H1 (cell line): ENCODE measurements around the gene DGCR8. TPM values are rescaled to one million over a fixed set of nuclear protein-coding genes. Genes with fewer than 3 reads are reported as not detected.

Experiments used
- BCL11A ChIP-seq, 2 experiments: IDR thresholded peaks; one replicate each; pipeline ENCODE4 v1.6.1; 2011; ENCODE audit warnings: low read depth in 2 of 2, low read length in 2 of 2, mild to moderate bottlenecking in 2 of 2
- BRCA1 ChIP-seq: IDR thresholded peaks from 2 replicates; pipeline ENCODE4 v1.6.1; 2012; ENCODE audit warnings: low read depth, low read length, improper control_type of control experiment
- CBX8 ChIP-seq: fragments of 300-800, 300-1000 bp; sonication (generic); IDR thresholded peaks from 2 replicates; pipeline ENCODE4 v1.7.1; 2016; ENCODE audit warnings: low read depth, low read length, borderline replicate concordance
- CHD2 ChIP-seq: IDR thresholded peaks from 2 replicates; pipeline ENCODE4 v1.6.1; 2012; ENCODE audit warnings: low read length, improper control_type of control experiment
- EGR1 ChIP-seq: IDR thresholded peaks from 2 replicates; pipeline ENCODE4 v1.6.1; 2011; ENCODE audit warnings: low read depth, low read length, borderline replicate concordance
- JUND ChIP-seq: IDR thresholded peaks from 2 replicates; pipeline ENCODE4 v1.6.1; 2011; ENCODE audit warnings: mild to moderate bottlenecking, improper control_type of control experiment, low read length
- KDM1A ChIP-seq: fragments of 200-600, 300-600 bp; sonication (generic); IDR thresholded peaks from 2 replicates; pipeline ENCODE4 v1.7.1; 2016; ENCODE audit warnings: mild to moderate bottlenecking, low read length, borderline replicate concordance
- RBBP5 ChIP-seq: IDR thresholded peaks from 2 replicates; pipeline ENCODE4 v1.7.1; 2012; ENCODE audit warnings: low read depth, mild to moderate bottlenecking, inconsistent platforms, low read length, moderate library complexity, borderline replicate concordance
- RFX5 ChIP-seq: IDR thresholded peaks from 2 replicates; pipeline ENCODE4 v1.6.1; 2011; ENCODE audit warnings: low read depth, low read length, improper control_type of control experiment, borderline replicate concordance
- SAP30 ChIP-seq: fragments of 300-600 bp; sonication (generic); IDR thresholded peaks from 2 replicates; pipeline ENCODE4 v1.7.1; 2012; ENCODE audit warnings: low read length, moderate library complexity, mild to moderate bottlenecking, inconsistent platforms; ENCODE audit not compliant: insufficient read depth, insufficient replicate concordance
- SIRT6 ChIP-seq: IDR thresholded peaks from one replicate; pipeline ENCODE4 v1.7.1; 2012; ENCODE audit warnings: low read length, inconsistent platforms
- SP2 ChIP-seq: IDR thresholded peaks from 2 replicates; pipeline ENCODE4 v1.6.1; 2012; ENCODE audit warnings: mild to moderate bottlenecking, low read length, inconsistent platforms
- TBP ChIP-seq: IDR thresholded peaks from 2 replicates; pipeline ENCODE4 v1.6.1; 2011; ENCODE audit warnings: low read depth, low read length, improper control_type of control experiment
- TCF12 ChIP-seq: IDR thresholded peaks from 2 replicates; pipeline ENCODE4 v1.6.1; 2011; ENCODE audit warnings: low read depth, mild to moderate bottlenecking, low read length
- TEAD4 ChIP-seq: IDR thresholded peaks from 2 replicates; pipeline ENCODE4 v1.6.1; 2012; ENCODE audit warnings: low read depth, low read length, inconsistent platforms, mixed read lengths
- polyA plus RNA-seq, 7 experiments: library from polyadenylated mRNA; depleted of rRNA in 3 of 7; stranded (reverse) in 5 of 7; unstranded in 2 of 7; fragments of >200 nt in 5 of 7; fragments of 200-250 nt in 2 of 7; gene quantifications; 1 replicate in 5 of 7; 2 replicates in 1 of 7; 4 replicates in 1 of 7; pipeline versions ENCODE4 v1.2.1 to v1.2.3, GENCODE V29; 2011 to 2013; ENCODE audit warnings: missing spikeins in 2 of 7, mixed read lengths in 2 of 7
- total RNA-seq: library from RNA; stranded (reverse); fragmentation: NEBNext Ultra II Directional; extraction: Animal tissue kit (Norgen Biotek cat#: 25700); gene quantifications from 2 replicates; pipeline ENCODE4 v1.2.1, GENCODE V29; 2021
- TF ChIP-seq, protein P1 (sequence below): IDR thresholded peaks from 2 replicates; pipeline ENCODE4 v1.6.1; 2012; ENCODE audit warnings: inconsistent platforms
- TF ChIP-seq, protein P2 (sequence below): IDR thresholded peaks from 2 replicates; pipeline ENCODE4 v1.6.1; 2011; ENCODE audit warnings: low read length, improper control_type of control experiment

Gene DGCR8
- total and polyA plus RNA-seq, 2 of the 8 experiments (the other 6 are each of a cell fraction or from before 2014, with no cell fraction given): 23.7 to 43.7 TPM

DNA sequence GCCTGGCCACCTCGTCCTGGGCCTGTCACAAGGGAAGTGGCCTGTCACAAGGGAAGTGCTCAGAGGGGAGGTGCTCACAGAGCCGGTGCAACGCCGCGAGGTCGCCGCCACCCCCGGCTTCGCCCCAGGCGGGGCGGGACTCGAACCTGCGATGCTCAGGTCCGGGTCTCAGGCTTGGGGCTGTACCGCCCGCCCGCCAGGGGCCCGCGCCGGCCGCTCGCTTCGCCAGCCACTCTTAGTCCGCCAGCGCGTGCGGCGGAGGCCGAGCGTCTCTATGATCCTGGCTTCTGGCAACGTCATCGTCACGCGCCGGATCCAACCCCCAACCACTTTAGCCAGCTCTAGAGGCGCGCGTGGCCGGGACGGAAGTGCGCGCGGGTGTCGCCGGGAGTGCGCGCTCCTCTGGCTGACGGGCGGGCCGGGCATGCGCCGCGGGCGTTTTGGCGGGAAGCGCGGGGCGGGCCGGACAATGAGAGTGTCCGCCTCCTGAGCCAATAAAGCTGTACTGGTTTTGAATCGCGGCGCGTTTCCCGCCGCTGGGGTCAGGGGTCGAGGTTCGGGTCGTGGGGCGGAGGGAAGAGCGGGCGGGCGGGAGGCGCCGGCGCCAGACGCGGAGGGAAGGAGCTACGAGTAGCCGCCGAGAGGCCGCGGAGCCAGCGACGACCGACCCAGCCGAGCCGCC, 37.1 kb downstream of the DGCR8 start, which contains the start of gene TRMT2A (continued):
- TF ChIP-seq EGR1 (no peak), CBX8 (no peak), TEAD4 (peak; percentile 49; the same call in 1 of the 2 replicates), BRCA1 (peak; percentile 29; the same call in 1 of the 2 replicates), TCF12 (no peak), SAP30 (no peak), CHD2 (peak; percentile 75), BCL11A (IDR thresholded peaks at IDR 0.05; ENCODE audit: low read depth in 2 of 2, low read length in 2 of 2) (no peak), TBP (peak; percentile 79), SP2 (peak; percentile 88), KDM1A (no peak), JUND (no peak; the same call in 1 of the 2 replicates), SIRT6 (no peak), RFX5 (no peak), RBBP5 (peak; percentile 72; the same call in 1 of the 2 replicates)
- TF ChIP-seq, protein P1, sequence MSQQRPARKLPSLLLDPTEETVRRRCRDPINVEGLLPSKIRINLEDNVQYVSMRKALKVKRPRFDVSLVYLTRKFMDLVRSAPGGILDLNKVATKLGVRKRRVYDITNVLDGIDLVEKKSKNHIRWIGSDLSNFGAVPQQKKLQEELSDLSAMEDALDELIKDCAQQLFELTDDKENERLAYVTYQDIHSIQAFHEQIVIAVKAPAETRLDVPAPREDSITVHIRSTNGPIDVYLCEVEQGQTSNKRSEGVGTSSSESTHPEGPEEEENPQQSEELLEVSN: peak; percentile 96
- TF ChIP-seq, protein P2, sequence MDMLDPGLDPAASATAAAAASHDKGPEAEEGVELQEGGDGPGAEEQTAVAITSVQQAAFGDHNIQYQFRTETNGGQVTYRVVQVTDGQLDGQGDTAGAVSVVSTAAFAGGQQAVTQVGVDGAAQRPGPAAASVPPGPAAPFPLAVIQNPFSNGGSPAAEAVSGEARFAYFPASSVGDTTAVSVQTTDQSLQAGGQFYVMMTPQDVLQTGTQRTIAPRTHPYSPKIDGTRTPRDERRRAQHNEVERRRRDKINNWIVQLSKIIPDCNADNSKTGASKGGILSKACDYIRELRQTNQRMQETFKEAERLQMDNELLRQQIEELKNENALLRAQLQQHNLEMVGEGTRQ: 0 out of 2 replicates have a peak, but pooled peaks have one; percentile 35
